GM23338 (cell line): ENCODE data around the gene PCSK5. TPM values are rescaled to one million over a fixed set of nuclear protein-coding genes. Genes with fewer than 3 reads are reported as not detected.

Experiments used
- ATAC-seq: fragments of 200-7000 bp; cut with Tn5 transposase; 3 replicates; pipeline ENCODE4 v1.9.1; 2020
- DNase-seq: peaks from one replicate; pipeline ENCODE4 v3.0.0-alpha.2; 2015; ENCODE audit warnings: low spot score
- H2AFZ ChIP-seq: fragments of 200-600 bp; sonication (generic); 2 replicates; pipeline ENCODE4 v1.8.0; 2016; ENCODE audit warnings: antibody characterized with exemption, mild to moderate bottlenecking, moderate library complexity
- H3F3A ChIP-seq: fragments of 200-600 bp; sonication (generic); replicated peaks from 2 replicates; pipeline ENCODE4 v1.8.0; 2017; ENCODE audit warnings: antibody characterized with exemption, mixed run types, low read depth
- H3K27ac ChIP-seq: fragments of 200-600 bp; sonication (generic); 2 replicates; pipeline ENCODE4 v1.6.1; 2016; ENCODE audit warnings: low read depth
- H3K27me3 ChIP-seq: fragments of 200-600 bp; sonication (generic); 2 replicates; pipeline ENCODE4 v1.8.0; 2016; ENCODE audit warnings: mild to moderate bottlenecking, mixed run types, moderate library complexity; ENCODE audit not compliant: insufficient read depth
- H3K36me3 ChIP-seq: fragments of 200-600 bp; sonication (generic); 2 replicates; pipeline ENCODE4 v1.8.0; 2016; ENCODE audit warnings: mild to moderate bottlenecking; ENCODE audit not compliant: insufficient read depth
- H3K4me1 ChIP-seq: fragments of 200-600 bp; sonication (generic); 2 replicates; pipeline ENCODE4 v1.8.0; 2016; ENCODE audit warnings: mild to moderate bottlenecking, moderate library complexity; ENCODE audit not compliant: insufficient read depth
- H3K4me2 ChIP-seq: fragments of 200-600 bp; sonication (generic); 2 replicates; pipeline ENCODE4 v1.7.1; 2017; ENCODE audit warnings: mixed run types
- H3K4me3 ChIP-seq: fragments of 200-600 bp; sonication (generic); 2 replicates; pipeline ENCODE4 v1.6.1; 2016; ENCODE audit warnings: mixed run types
- H3K79me2 ChIP-seq: fragments of 200-600 bp; sonication (generic); replicated peaks from 2 replicates; pipeline ENCODE4 v1.8.0; 2017; ENCODE audit warnings: mild to moderate bottlenecking; ENCODE audit not compliant: insufficient read depth
- H3K9me2 ChIP-seq: fragments of 200-600 bp; sonication (generic); 2 replicates; pipeline ENCODE4 v1.8.0; 2017; ENCODE audit not compliant: insufficient read depth
- H4K20me1 ChIP-seq: fragments of 200-600 bp; sonication (generic); replicated peaks from 2 replicates; pipeline ENCODE4 v1.8.0; 2017; ENCODE audit warnings: mild to moderate bottlenecking; ENCODE audit not compliant: insufficient read depth
- H3K27ac Mint-ChIP-seq: 2 replicates; pipeline ENCODE4 v1.8.0; 2020; ENCODE audit warnings: inconsistent platforms, mild to moderate bottlenecking, moderate library complexity, mixed read lengths
- H3K27me3 Mint-ChIP-seq: 3 replicates; pipeline ENCODE4 v1.8.0; 2022; ENCODE audit warnings: low read depth, mild to moderate bottlenecking, moderate library complexity, mixed read lengths, inconsistent platforms; ENCODE audit not compliant: insufficient read depth, poor library complexity
- H3K36me3 Mint-ChIP-seq: 3 replicates; pipeline ENCODE4 v1.8.0; 2021; ENCODE audit warnings: low read depth, mild to moderate bottlenecking, inconsistent platforms, moderate library complexity, mixed read lengths
- H3K4me1 Mint-ChIP-seq: 3 replicates; pipeline ENCODE4 v1.8.0; 2020; ENCODE audit warnings: mild to moderate bottlenecking, inconsistent platforms, mixed read lengths
- H3K4me3 Mint-ChIP-seq: 3 replicates; pipeline ENCODE4 v1.8.0; 2021; ENCODE audit warnings: moderate library complexity, mild to moderate bottlenecking, inconsistent platforms, mixed read lengths
- H3K9me3 Mint-ChIP-seq: 3 replicates; pipeline ENCODE4 v1.8.0; 2020; ENCODE audit warnings: moderate library complexity, mild to moderate bottlenecking, inconsistent platforms, mixed read lengths
- CREB1 ChIP-seq: fragments of 250-450 bp; sonication (Bioruptor Pico); IDR thresholded peaks from 2 replicates; pipeline ENCODE4 v1.5.0; 2020; ENCODE audit warnings: low read depth, mild to moderate bottlenecking, moderate library complexity
- EZH2 ChIP-seq: fragments of 200-600 bp; sonication (generic); IDR thresholded peaks from one replicate; pipeline ENCODE4 v1.8.0; 2017; ENCODE audit warnings: antibody characterized with exemption, mild to moderate bottlenecking, low read depth; ENCODE audit not compliant: unreplicated experiment
- EZH2phosphoT487 ChIP-seq: fragments of 200-600 bp; sonication (generic); IDR thresholded peaks from one replicate; pipeline ENCODE4 v1.8.1; 2018; ENCODE audit warnings: antibody characterized with exemption; ENCODE audit not compliant: unreplicated experiment
- NANOG ChIP-seq: IDR thresholded peaks from 2 replicates; pipeline ENCODE4 v1.6.1; 2016; ENCODE audit warnings: antibody characterized with exemption, borderline replicate concordance
- POLR2AphosphoS5 ChIP-seq: IDR thresholded peaks from 2 replicates; pipeline ENCODE4 v1.6.1; 2016; ENCODE audit warnings: antibody characterized with exemption, low read depth
- STAT1 ChIP-seq: IDR thresholded peaks from one replicate; pipeline ENCODE4 v1.6.1; 2016; ENCODE audit warnings: antibody characterized with exemption; ENCODE audit not compliant: unreplicated experiment
- ZNF114 ChIP-seq: fragments of 250-450 bp; sonication (Bioruptor Pico); IDR thresholded peaks from 2 replicates; pipeline ENCODE4 v1.5.0; 2020; ENCODE audit warnings: mild to moderate bottlenecking, moderate library complexity
- ZNF331 ChIP-seq: fragments of 250-450 bp; sonication (Bioruptor Pico); IDR thresholded peaks from 2 replicates; pipeline ENCODE4 v1.5.0; 2020; ENCODE audit warnings: low read depth, mild to moderate bottlenecking, moderate library complexity
- polyA plus RNA-seq: library from polyadenylated mRNA; unstranded; fragments of >200 nt; fragmentation: Nextera tagmentation; extraction: Ambion mirVana; gene quantifications from 2 replicates; pipeline ENCODE4 v1.2.1, GENCODE V29; 2016
- total RNA-seq: library from RNA; depleted of rRNA; stranded (reverse); fragments of >200 nt; shearing (Covaris generic); gene quantifications from 2 replicates; pipeline ENCODE4 v1.2.3, GENCODE V29; 2014
- TF ChIP-seq, protein P1 (sequence below): IDR thresholded peaks from 2 replicates; pipeline ENCODE4 v1.6.1; 2016; ENCODE audit warnings: antibody characterized with exemption
- TF ChIP-seq, protein P2 (sequence below): fragments of 250-450 bp; sonication (Bioruptor Pico); IDR thresholded peaks from 2 replicates; pipeline ENCODE4 v1.5.0; 2020; ENCODE audit warnings: mild to moderate bottlenecking, moderate library complexity
- TF ChIP-seq, protein P3 (sequence below): IDR thresholded peaks from one replicate; pipeline ENCODE4 v1.6.1; 2018; ENCODE audit warnings: antibody characterized with exemption; ENCODE audit not compliant: unreplicated experiment

Gene PCSK5
- total and polyA plus RNA-seq, 2 experiments from 2014 or later, result 12.3 to 34.8 TPM

DNA sequence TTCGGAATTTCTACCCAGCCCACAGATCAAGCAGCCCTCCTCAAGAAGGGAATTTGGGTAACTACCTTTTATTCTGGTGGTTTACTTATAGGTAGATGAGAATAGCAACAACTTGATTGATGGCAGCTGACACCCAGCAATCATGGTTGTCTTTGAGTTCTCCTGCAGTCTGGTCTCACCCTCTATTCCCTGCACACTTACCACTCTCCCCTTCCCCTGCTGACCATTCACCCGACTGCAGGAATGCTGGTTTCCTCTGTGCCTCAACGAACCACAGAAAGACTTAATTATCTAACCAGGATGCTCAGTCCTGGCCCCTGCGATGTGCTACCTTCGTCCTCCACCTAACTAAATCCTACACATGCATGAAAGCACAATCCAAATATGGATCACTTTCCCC, 260.8 kb downstream of the PCSK5 start:
- H3K4me1 Mint-ChIP-seq, result peaks cover 3% of the 10 kb centered on the region; the same call in 1 of the 3 replicates
- H3K4me3 Mint-ChIP-seq, result no peak overlapping the region
- no peak overlapping the region for H3K4me3 ChIP-seq
- no peaks in the 10 kb centered on the region for H3K36me3 ChIP-seq
- no peak overlapping the region for H3K27ac Mint-ChIP-seq
- H3K4me2 ChIP-seq, result no peak overlapping the region
- TF ChIP-seq CREB1 (CRISPR knock-in tag), result no peak
- no peak for TF ChIP-seq POLR2AphosphoS5
- TF ChIP-seq STAT1, result no peak
- TF ChIP-seq, protein P1, sequence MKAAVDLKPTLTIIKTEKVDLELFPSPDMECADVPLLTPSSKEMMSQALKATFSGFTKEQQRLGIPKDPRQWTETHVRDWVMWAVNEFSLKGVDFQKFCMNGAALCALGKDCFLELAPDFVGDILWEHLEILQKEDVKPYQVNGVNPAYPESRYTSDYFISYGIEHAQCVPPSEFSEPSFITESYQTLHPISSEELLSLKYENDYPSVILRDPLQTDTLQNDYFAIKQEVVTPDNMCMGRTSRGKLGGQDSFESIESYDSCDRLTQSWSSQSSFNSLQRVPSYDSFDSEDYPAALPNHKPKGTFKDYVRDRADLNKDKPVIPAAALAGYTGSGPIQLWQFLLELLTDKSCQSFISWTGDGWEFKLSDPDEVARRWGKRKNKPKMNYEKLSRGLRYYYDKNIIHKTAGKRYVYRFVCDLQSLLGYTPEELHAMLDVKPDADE, result no peak
- TF ChIP-seq, protein P2, sequence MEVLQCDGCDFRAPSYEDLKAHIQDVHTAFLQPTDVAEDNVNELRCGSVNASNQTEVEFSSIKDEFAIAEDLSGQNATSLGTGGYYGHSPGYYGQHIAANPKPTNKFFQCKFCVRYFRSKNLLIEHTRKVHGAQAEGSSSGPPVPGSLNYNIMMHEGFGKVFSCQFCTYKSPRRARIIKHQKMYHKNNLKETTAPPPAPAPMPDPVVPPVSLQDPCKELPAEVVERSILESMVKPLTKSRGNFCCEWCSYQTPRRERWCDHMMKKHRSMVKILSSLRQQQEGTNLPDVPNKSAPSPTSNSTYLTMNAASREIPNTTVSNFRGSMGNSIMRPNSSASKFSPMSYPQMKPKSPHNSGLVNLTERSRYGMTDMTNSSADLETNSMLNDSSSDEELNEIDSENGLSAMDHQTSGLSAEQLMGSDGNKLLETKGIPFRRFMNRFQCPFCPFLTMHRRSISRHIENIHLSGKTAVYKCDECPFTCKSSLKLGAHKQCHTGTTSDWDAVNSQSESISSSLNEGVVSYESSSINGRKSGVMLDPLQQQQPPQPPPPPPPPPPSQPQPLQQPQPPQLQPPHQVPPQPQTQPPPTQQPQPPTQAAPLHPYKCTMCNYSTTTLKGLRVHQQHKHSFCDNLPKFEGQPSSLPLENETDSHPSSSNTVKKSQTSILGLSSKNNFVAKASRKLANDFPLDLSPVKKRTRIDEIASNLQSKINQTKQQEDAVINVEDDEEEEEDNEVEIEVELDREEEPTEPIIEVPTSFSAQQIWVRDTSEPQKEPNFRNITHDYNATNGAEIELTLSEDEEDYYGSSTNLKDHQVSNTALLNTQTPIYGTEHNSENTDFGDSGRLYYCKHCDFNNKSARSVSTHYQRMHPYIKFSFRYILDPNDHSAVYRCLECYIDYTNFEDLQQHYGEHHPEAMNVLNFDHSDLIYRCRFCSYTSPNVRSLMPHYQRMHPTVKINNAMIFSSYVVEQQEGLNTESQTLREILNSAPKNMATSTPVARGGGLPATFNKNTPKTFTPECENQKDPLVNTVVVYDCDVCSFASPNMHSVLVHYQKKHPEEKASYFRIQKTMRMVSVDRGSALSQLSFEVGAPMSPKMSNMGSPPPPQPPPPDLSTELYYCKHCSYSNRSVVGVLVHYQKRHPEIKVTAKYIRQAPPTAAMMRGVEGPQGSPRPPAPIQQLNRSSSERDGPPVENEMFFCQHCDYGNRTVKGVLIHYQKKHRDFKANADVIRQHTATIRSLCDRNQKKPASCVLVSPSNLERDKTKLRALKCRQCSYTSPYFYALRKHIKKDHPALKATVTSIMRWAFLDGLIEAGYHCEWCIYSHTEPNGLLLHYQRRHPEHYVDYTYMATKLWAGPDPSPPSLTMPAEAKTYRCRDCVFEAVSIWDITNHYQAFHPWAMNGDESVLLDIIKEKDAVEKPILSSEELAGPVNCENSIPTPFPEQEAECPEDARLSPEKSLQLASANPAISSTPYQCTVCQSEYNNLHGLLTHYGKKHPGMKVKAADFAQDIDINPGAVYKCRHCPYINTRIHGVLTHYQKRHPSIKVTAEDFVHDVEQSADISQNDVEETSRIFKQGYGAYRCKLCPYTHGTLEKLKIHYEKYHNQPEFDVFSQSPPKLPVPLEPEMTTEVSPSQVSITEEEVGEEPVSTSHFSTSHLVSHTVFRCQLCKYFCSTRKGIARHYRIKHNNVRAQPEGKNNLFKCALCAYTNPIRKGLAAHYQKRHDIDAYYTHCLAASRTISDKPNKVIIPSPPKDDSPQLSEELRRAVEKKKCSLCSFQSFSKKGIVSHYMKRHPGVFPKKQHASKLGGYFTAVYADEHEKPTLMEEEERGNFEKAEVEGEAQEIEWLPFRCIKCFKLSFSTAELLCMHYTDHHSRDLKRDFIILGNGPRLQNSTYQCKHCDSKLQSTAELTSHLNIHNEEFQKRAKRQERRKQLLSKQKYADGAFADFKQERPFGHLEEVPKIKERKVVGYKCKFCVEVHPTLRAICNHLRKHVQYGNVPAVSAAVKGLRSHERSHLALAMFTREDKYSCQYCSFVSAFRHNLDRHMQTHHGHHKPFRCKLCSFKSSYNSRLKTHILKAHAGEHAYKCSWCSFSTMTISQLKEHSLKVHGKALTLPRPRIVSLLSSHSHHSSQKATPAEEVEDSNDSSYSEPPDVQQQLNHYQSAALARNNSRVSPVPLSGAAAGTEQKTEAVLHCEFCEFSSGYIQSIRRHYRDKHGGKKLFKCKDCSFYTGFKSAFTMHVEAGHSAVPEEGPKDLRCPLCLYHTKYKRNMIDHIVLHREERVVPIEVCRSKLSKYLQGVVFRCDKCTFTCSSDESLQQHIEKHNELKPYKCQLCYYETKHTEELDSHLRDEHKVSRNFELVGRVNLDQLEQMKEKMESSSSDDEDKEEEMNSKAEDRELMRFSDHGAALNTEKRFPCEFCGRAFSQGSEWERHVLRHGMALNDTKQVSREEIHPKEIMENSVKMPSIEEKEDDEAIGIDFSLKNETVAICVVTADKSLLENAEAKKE, result no peak
- TF ChIP-seq ZNF331 (CRISPR knock-in tag), result no peak
- TF ChIP-seq EZH2, result no peak
- TF ChIP-seq NANOG, result no peak
- TF ChIP-seq EZH2phosphoT487, result no peak
- TF ChIP-seq ZNF114 (CRISPR knock-in tag), result no peak
- TF ChIP-seq, protein P3, sequence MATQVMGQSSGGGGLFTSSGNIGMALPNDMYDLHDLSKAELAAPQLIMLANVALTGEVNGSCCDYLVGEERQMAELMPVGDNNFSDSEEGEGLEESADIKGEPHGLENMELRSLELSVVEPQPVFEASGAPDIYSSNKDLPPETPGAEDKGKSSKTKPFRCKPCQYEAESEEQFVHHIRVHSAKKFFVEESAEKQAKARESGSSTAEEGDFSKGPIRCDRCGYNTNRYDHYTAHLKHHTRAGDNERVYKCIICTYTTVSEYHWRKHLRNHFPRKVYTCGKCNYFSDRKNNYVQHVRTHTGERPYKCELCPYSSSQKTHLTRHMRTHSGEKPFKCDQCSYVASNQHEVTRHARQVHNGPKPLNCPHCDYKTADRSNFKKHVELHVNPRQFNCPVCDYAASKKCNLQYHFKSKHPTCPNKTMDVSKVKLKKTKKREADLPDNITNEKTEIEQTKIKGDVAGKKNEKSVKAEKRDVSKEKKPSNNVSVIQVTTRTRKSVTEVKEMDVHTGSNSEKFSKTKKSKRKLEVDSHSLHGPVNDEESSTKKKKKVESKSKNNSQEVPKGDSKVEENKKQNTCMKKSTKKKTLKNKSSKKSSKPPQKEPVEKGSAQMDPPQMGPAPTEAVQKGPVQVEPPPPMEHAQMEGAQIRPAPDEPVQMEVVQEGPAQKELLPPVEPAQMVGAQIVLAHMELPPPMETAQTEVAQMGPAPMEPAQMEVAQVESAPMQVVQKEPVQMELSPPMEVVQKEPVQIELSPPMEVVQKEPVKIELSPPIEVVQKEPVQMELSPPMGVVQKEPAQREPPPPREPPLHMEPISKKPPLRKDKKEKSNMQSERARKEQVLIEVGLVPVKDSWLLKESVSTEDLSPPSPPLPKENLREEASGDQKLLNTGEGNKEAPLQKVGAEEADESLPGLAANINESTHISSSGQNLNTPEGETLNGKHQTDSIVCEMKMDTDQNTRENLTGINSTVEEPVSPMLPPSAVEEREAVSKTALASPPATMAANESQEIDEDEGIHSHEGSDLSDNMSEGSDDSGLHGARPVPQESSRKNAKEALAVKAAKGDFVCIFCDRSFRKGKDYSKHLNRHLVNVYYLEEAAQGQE, result no peak
- H3K79me2 ChIP-seq, result no peaks in the 10 kb centered on the region
- H3K4me1 ChIP-seq, result no peaks in the 10 kb centered on the region
- H3F3A ChIP-seq, result no peaks in the 10 kb centered on the region
- no peaks in the 10 kb centered on the region for H3K9me2 ChIP-seq
- H2AFZ ChIP-seq, result no peak overlapping the region
- no peaks in the 10 kb centered on the region for H3K36me3 Mint-ChIP-seq
- no peak overlapping the region for H3K27ac ChIP-seq
- H3K9me3 Mint-ChIP-seq, result no peaks in the 10 kb centered on the region
- H3K27me3 Mint-ChIP-seq, result peaks cover 1% of the 10 kb centered on the region
- ATAC-seq (peak; percentile 46; the same call in 2 of the 3 replicates), DNase-seq (no peak)
- no peaks in the 10 kb centered on the region for H3K27me3 ChIP-seq
- no peaks in the 10 kb centered on the region; the same call in 1 of the 2 replicates for H4K20me1 ChIP-seq
